Fibroblast of villous mesenchyme (primary cell): ENCODE results near the gene ARCN1. TPM values are rescaled to one million over a fixed set of nuclear protein-coding genes. Genes with fewer than 3 reads are reported as not detected.
A peak's percentile ranks its signal among the peaks of the same experiment; 100 is the strongest.
"Not testable (repeated sequence)": the region's sequence is repeated elsewhere in the genome, so short reads cannot be mapped to it uniquely, and the experiment has no call there.

Experiments used
- DNase-seq: peaks from one replicate; pipeline ENCODE4 v3.0.0-alpha.2; 2010; ENCODE audit warnings: low read depth
- H3K4me3 ChIP-seq: 2 replicates; pipeline ENCODE4 v1.5.1; 2011; ENCODE audit warnings: low read depth, mild to moderate bottlenecking, low read length
- CTCF ChIP-seq: IDR thresholded peaks from 2 replicates; pipeline ENCODE4 v1.5.1; 2012; ENCODE audit warnings: low read depth, mild to moderate bottlenecking, low read length; ENCODE audit not compliant: insufficient read depth
- total RNA-seq: library from RNA; depleted of rRNA; stranded (reverse); fragments of >200 nt; gene quantifications from 2 replicates; pipeline ENCODE4 v1.2.3, GENCODE V29; 2012

Gene ARCN1
- total RNA-seq, 1 donor = 248 TPM

GRCh38 chr11:118594984-118595383 lies 22.8 kb downstream of the ARCN1 start:
- peak; percentile 86 for DNase-seq
- H3K4me3 ChIP-seq = not testable (repeated sequence)
- TF ChIP-seq CTCF = peak; percentile 56

- no peak for TF ChIP-seq CTCF
- no peak for DNase-seq
- no peak overlapping the region for H3K4me3 ChIP-seq
Observed at GRCh38 chr11:118596224-118597146, 24.3 kb downstream of the ARCN1 start.

- no peak for DNase-seq
- TF ChIP-seq CTCF = no peak
- H3K4me3 ChIP-seq = no peak overlapping the region
Observed at GRCh38 chr11:118597556-118597955, 25.3 kb downstream of the ARCN1 start.

GRCh38 chr11:118602331-118602730 lies 30.1 kb downstream of the ARCN1 start:
- no peak for TF ChIP-seq CTCF
- DNase-seq = peak; percentile 79
- H3K4me3 ChIP-seq = no peak overlapping the region

- DNase-seq, H3K4me3 ChIP-seq: not testable (repeated sequence)
Observed at GRCh38 chr11:118603709-118604108, 31.5 kb downstream of the ARCN1 start.

- TF ChIP-seq CTCF = no peak
- DNase-seq = no peak
- H3K4me3 ChIP-seq = no peak overlapping the region
Observed at GRCh38 chr11:118604566-118604965, 32.4 kb downstream of the ARCN1 start.

- no peak overlapping the region for H3K4me3 ChIP-seq
- peak; percentile 99 for DNase-seq
- no peak for TF ChIP-seq CTCF
Observed at GRCh38 chr11:118605116-118605867, 33.1 kb downstream of the ARCN1 start.
